IPS-20b (cell line): ENCODE data around the gene AVPR1B.
"Not testable (repeated sequence)": the region's sequence is repeated elsewhere in the genome, so short reads cannot be mapped to it uniquely, and the experiment has no call there.

Experiments
- H3K27ac ChIP-seq: one replicate; pipeline ENCODE4 v1.5.1; 2013; ENCODE audit warnings: low read length
- H3K27me3 ChIP-seq: 2 replicates; pipeline ENCODE4 v1.6.1; 2013; ENCODE audit warnings: mild to moderate bottlenecking, low read length, inconsistent platforms; ENCODE audit not compliant: insufficient read depth
- H3K36me3 ChIP-seq: 2 replicates; pipeline ENCODE4 v1.6.1; 2013; ENCODE audit warnings: low read depth, mild to moderate bottlenecking, inconsistent platforms, low read length, moderate library complexity; ENCODE audit not compliant: insufficient read depth
- H3K4me1 ChIP-seq: 2 replicates; pipeline ENCODE4 v1.6.1; 2013; ENCODE audit warnings: mild to moderate bottlenecking, control low read depth, inconsistent platforms, low read length, moderate library complexity; ENCODE audit not compliant: insufficient read depth
- H3K4me3 ChIP-seq: 2 replicates; pipeline ENCODE4 v1.5.1; 2013; ENCODE audit warnings: mild to moderate bottlenecking, low read length, inconsistent platforms
- H3K9ac ChIP-seq: 2 replicates; pipeline ENCODE4 v1.6.1; 2013; ENCODE audit warnings: low read depth, mild to moderate bottlenecking, inconsistent platforms, low read length, moderate library complexity
- H3K9me3 ChIP-seq: 2 replicates; pipeline ENCODE4 v1.6.1; 2013; ENCODE audit warnings: mild to moderate bottlenecking, low read depth, low read length, inconsistent platforms; ENCODE audit not compliant: insufficient read depth

AVPR1B gene

GRCh38 chr1:206074839-206075238 is 42.3 kb downstream of the AVPR1B start:
- Histone ChIP-seq H3K36me3 (no peaks in the 10 kb centered on the region), H3K27me3 (no peaks in the 10 kb centered on the region)

GRCh38 chr1:206070627-206071304 is 46.4 kb downstream of the AVPR1B start:
- Histone ChIP-seq H3K9ac (no peak overlapping the region), H3K36me3 (no peaks in the 10 kb centered on the region), H3K9me3 (no peaks in the 10 kb centered on the region), H3K4me1 (no peaks in the 10 kb centered on the region), H3K4me3 (no peak overlapping the region), H3K27me3 (no peaks in the 10 kb centered on the region), H3K27ac (no peak overlapping the region)

More at GRCh38 chr1:206074839-206075238, 42.3 kb downstream of the AVPR1B start:
- Histone ChIP-seq H3K4me3 (no peak overlapping the region), H3K9me3 (no peaks in the 10 kb centered on the region), H3K4me1 (no peaks in the 10 kb centered on the region; the same call in 1 of the 2 replicates), H3K9ac (no peak overlapping the region), H3K27ac (no peak overlapping the region)

- Histone ChIP-seq H3K4me3 (no peak overlapping the region), H3K9ac (no peak overlapping the region), H3K36me3 (no peaks in the 10 kb centered on the region), H3K9me3 (no peaks in the 10 kb centered on the region), H3K27me3 (no peaks in the 10 kb centered on the region), H3K4me1 (no peaks in the 10 kb centered on the region), H3K27ac (no peak overlapping the region)
Observed at GRCh38 chr1:206068314-206068713, 48.9 kb downstream of the AVPR1B start.

- H3K9ac ChIP-seq, result no peak overlapping the region
Observed at GRCh38 chr1:206067486-206068227, 49.5 kb downstream of the AVPR1B start.

GRCh38 chr1:206066479-206067171 is 50.6 kb downstream of the AVPR1B start:
- no peak overlapping the region for H3K4me3 ChIP-seq
- no peak overlapping the region for H3K27ac ChIP-seq
- no peaks in the 10 kb centered on the region for H3K36me3 ChIP-seq

More at GRCh38 chr1:206067486-206068227, 49.5 kb downstream of the AVPR1B start:
- Histone ChIP-seq H3K27me3 (no peaks in the 10 kb centered on the region), H3K36me3 (no peaks in the 10 kb centered on the region), H3K4me3 (no peak overlapping the region), H3K9me3 (peaks cover 3% of the 10 kb centered on the region), H3K4me1 (no peaks in the 10 kb centered on the region), H3K27ac (no peak overlapping the region)

GRCh38 chr1:206065547-206066145 is 51.5 kb downstream of the AVPR1B start:
- no peaks in the 10 kb centered on the region for H3K4me1 ChIP-seq
- H3K4me3 ChIP-seq, result no peak overlapping the region
- H3K36me3 ChIP-seq, result no peaks in the 10 kb centered on the region
- no peak overlapping the region for H3K27ac ChIP-seq
- peaks cover 6% of the 10 kb centered on the region for H3K9me3 ChIP-seq
- no peaks in the 10 kb centered on the region for H3K27me3 ChIP-seq
- H3K9ac ChIP-seq, result no peak overlapping the region

More at GRCh38 chr1:206066479-206067171, 50.6 kb downstream of the AVPR1B start:
- Histone ChIP-seq H3K9me3 (peaks cover 6% of the 10 kb centered on the region), H3K27me3 (no peaks in the 10 kb centered on the region), H3K4me1 (no peaks in the 10 kb centered on the region), H3K9ac (no peak overlapping the region)

- H3K27ac ChIP-seq, H3K4me3 ChIP-seq, H3K27me3 ChIP-seq, H3K4me1 ChIP-seq, H3K9ac ChIP-seq, H3K9me3 ChIP-seq, H3K36me3 ChIP-seq: not testable (repeated sequence)
Observed at GRCh38 chr1:206064501-206064900, 52.7 kb downstream of the AVPR1B start.

GRCh38 chr1:206064001-206064400 is 53.2 kb downstream of the AVPR1B start:
- not testable (repeated sequence) for H3K4me3 ChIP-seq, H3K9ac ChIP-seq, H3K9me3 ChIP-seq, H3K27me3 ChIP-seq, H3K36me3 ChIP-seq, H3K4me1 ChIP-seq, H3K27ac ChIP-seq

GRCh38 chr1:206062464-206062863 is 54.7 kb downstream of the AVPR1B start:
- no peaks in the 10 kb centered on the region for H3K4me1 ChIP-seq
- no peak overlapping the region for H3K4me3 ChIP-seq
- H3K27ac ChIP-seq, result no peak overlapping the region
- no peaks in the 10 kb centered on the region for H3K27me3 ChIP-seq
- H3K9ac ChIP-seq, result no peak overlapping the region
- H3K9me3 ChIP-seq, result peaks cover 6% of the 10 kb centered on the region
- no peaks in the 10 kb centered on the region for H3K36me3 ChIP-seq

GRCh38 chr1:206060844-206061243 is 56.3 kb downstream of the AVPR1B start:
- Histone ChIP-seq H3K4me3 (no peak overlapping the region), H3K4me1 (no peaks in the 10 kb centered on the region), H3K9ac (no peak overlapping the region), H3K36me3 (no peaks in the 10 kb centered on the region), H3K27me3 (no peaks in the 10 kb centered on the region), H3K9me3 (peaks cover 6% of the 10 kb centered on the region), H3K27ac (no peak overlapping the region)
